AG09309 (cell line): Measurements from ENCODE around the gene PDE4D.

ENCODE experiments used
- DNase-seq: peaks from one replicate; pipeline ENCODE4 v3.0.0-alpha.2; 2010; ENCODE audit warnings: low read depth
- H3K4me3 ChIP-seq: 2 replicates; pipeline ENCODE4 v1.5.1; 2011; ENCODE audit warnings: mild to moderate bottlenecking, low read depth, low read length, moderate library complexity; ENCODE audit not compliant: control insufficient read depth
- CTCF ChIP-seq: IDR thresholded peaks from 2 replicates; pipeline ENCODE4 v1.5.1; 2011; ENCODE audit warnings: mild to moderate bottlenecking, low read depth, low read length, inconsistent platforms; ENCODE audit not compliant: insufficient read depth, control insufficient read depth; ENCODE audit errors: missing control alignments

The PDE4D gene

GRCh38 chr5:59275510-59276324 lies 617.8 kb downstream of the PDE4D start:
- DNase-seq: no peak
- TF ChIP-seq CTCF: no peak
- H3K4me3 ChIP-seq: peak overlapping the region; percentile 34

- no peak for DNase-seq
- no peak overlapping the region; the same call in 1 of the 2 replicates for H3K4me3 ChIP-seq
- no peak for TF ChIP-seq CTCF
Measured at GRCh38 chr5:59275170-59275509, 618.4 kb downstream of the PDE4D start.

- no peak overlapping the region for H3K4me3 ChIP-seq
- DNase-seq: no peak
- TF ChIP-seq CTCF: no peak
Measured at GRCh38 chr5:59274106-59274636, 619.4 kb downstream of the PDE4D start.

GRCh38 chr5:59272809-59273427 lies 620.6 kb downstream of the PDE4D start:
- TF ChIP-seq CTCF: no peak
- DNase-seq: no peak
- H3K4me3 ChIP-seq: no peak overlapping the region

GRCh38 chr5:59268756-59269415 lies 624.6 kb downstream of the PDE4D start:
- no peak for DNase-seq
- no peak overlapping the region for H3K4me3 ChIP-seq
- TF ChIP-seq CTCF: no peak

- no peak for DNase-seq
- no peak overlapping the region for H3K4me3 ChIP-seq
- TF ChIP-seq CTCF: no peak
Measured at GRCh38 chr5:59267033-59267432, 626.5 kb downstream of the PDE4D start.
